HL-60 (cell line): Measurements from ENCODE around the gene AKAP10.

Experiments used
- DNase-seq, 2 experiments: peaks; one replicate each; pipeline ENCODE4 v3.0.0-alpha.2; 2010 to 2020; ENCODE audit warnings: low read depth in 1 of 2, low spot score in 1 of 2
- H3K27ac ChIP-seq: fragments of 250-450 bp; sonication (Bioruptor Pico); replicated peaks from 2 replicates; pipeline ENCODE4 v1.5.1; 2020; ENCODE audit warnings: mild to moderate bottlenecking, moderate library complexity
- H3K27me3 ChIP-seq: fragments of 250-450 bp; sonication (Bioruptor Pico); 2 replicates; pipeline ENCODE4 v1.5.1; 2021; ENCODE audit warnings: mild to moderate bottlenecking, moderate library complexity; ENCODE audit not compliant: insufficient read depth, poor library complexity, severe bottlenecking
- H3K4me3 ChIP-seq: replicated peaks from 2 replicates; pipeline ENCODE4 v1.5.1; 2011; ENCODE audit warnings: mild to moderate bottlenecking, control low read depth, low read length; ENCODE audit not compliant: insufficient read depth
- GABPA ChIP-seq: IDR thresholded peaks from 2 replicates; pipeline ENCODE4 v1.6.1; 2012; ENCODE audit warnings: low read depth
- POLR2AphosphoS5 ChIP-seq: IDR thresholded peaks from 2 replicates; pipeline ENCODE4 v1.6.1; 2012; ENCODE audit warnings: low read depth
- REST ChIP-seq: IDR thresholded peaks from 2 replicates; pipeline ENCODE4 v1.6.1; 2012; ENCODE audit warnings: low read depth; ENCODE audit not compliant: insufficient replicate concordance
- SPI1 ChIP-seq: IDR thresholded peaks from 2 replicates; pipeline ENCODE4 v1.6.1; 2012; ENCODE audit warnings: low read depth, mild to moderate bottlenecking, borderline replicate concordance
- TF ChIP-seq, protein P1 (sequence below): IDR thresholded peaks from one replicate; pipeline ENCODE4 v1.5.1; 2011; ENCODE audit warnings: low read length, control low read depth, inconsistent platforms; ENCODE audit not compliant: insufficient read depth

AKAP10 gene

GRCh38 chr17:19900809-19901208 is 76.8 kb downstream of the AKAP10 start:
- H3K4me3 ChIP-seq, result no peak overlapping the region
- no peak overlapping the region for H3K27ac ChIP-seq
- no peaks in the 10 kb centered on the region for H3K27me3 ChIP-seq
- no peak for DNase-seq
- no peak for TF ChIP-seq POLR2AphosphoS5
- TF ChIP-seq SPI1, result no peak
- TF ChIP-seq GABPA, result no peak
- TF ChIP-seq, protein P1, sequence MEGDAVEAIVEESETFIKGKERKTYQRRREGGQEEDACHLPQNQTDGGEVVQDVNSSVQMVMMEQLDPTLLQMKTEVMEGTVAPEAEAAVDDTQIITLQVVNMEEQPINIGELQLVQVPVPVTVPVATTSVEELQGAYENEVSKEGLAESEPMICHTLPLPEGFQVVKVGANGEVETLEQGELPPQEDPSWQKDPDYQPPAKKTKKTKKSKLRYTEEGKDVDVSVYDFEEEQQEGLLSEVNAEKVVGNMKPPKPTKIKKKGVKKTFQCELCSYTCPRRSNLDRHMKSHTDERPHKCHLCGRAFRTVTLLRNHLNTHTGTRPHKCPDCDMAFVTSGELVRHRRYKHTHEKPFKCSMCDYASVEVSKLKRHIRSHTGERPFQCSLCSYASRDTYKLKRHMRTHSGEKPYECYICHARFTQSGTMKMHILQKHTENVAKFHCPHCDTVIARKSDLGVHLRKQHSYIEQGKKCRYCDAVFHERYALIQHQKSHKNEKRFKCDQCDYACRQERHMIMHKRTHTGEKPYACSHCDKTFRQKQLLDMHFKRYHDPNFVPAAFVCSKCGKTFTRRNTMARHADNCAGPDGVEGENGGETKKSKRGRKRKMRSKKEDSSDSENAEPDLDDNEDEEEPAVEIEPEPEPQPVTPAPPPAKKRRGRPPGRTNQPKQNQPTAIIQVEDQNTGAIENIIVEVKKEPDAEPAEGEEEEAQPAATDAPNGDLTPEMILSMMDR, result no peak
- TF ChIP-seq REST, result no peak

DNA sequence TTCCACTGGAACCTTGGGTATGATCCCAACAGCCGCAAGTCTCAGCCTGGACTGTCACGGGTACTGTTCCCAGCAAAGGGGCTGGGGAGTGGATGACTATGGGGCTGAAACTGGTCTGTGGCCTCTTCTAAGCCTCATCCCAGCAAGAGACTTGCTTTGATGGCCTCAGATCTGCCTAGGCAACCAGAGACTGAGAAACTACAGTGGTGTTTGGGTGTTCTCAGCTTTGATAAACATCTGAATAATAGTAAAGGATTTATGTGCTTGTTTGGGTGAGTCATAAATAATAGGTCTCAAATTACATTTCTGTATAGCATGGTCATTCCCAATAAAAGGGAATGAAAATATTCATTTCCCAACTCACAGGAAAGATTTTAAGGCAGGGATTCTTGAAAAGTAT is 79.7 kb downstream of the AKAP10 start:
- no peak overlapping the region for H3K4me3 ChIP-seq

DNA sequence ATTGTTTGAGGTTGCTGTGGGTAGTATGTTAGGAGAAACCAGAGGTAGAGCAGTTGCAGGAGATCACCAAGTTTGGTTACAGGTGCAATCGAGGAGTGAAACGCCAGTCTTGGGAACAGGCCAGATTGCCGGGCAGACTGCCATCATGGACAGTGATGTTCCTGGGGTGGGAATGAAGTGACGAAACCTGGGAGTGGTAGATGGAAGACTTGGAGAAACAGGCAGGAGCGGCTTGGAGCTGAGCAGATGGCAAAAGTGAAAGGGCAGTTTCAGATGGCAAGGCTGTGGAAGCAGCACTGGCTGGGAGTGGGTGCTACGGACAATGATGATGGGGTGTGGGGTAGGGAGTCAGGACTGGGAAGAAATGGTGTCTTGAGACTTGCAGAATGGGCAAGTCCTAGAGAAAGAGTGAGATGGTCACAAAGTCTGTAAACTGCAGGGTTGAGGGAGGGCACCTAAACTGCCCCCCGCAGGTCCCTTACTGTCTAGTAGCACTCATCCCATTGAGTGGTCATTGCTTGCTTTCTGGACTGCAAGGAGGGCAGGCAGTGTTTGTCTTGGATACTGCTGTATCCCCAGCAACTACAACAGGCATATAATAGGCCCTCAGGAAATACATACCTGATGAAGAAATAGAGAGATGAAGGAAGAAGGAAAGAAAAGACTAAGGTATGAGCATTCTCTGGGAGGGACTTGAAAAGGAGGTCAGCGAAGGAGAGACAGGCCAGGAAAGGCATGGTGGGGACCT is 80.4 kb downstream of the AKAP10 start:
- DNase-seq, result no peak
- Histone ChIP-seq H3K4me3 (no peak overlapping the region), H3K27ac (no peak overlapping the region), H3K27me3 (no peaks in the 10 kb centered on the region)
- TF ChIP-seq POLR2AphosphoS5 (no peak), REST (no peak), GABPA (no peak)
- TF ChIP-seq, protein P1, result no peak

More for the DNA sequence above, 79.7 kb downstream of the AKAP10 start:
- Histone ChIP-seq H3K27me3 (no peaks in the 10 kb centered on the region), H3K27ac (no peak overlapping the region)
- DNase-seq, result no peak
- TF ChIP-seq GABPA (no peak), SPI1 (no peak), REST (no peak), POLR2AphosphoS5 (no peak)
- TF ChIP-seq, protein P1, result no peak
